Endothelial cell of umbilical vein (primary cell): ENCODE data around the gene AMN1. TPM values are rescaled to one million over a fixed set of nuclear protein-coding genes. Genes with fewer than 3 reads are reported as not detected.

Source experiments
- BruUV-seq: library from RNA; stranded (reverse); fragments of 400-500 nt; replicated peaks from 2 replicates; lab custom pipeline; 2021; lab: Mats Ljungman, UMichigan
- CTCF ChIA-PET: fragments of 300-600, 350-600 bp; sonication (Branson Sonifier 250); formaldehyde crosslinking; loops from one replicate; lab custom pipeline; 2021; ENCODE audit warnings: antibody characterized with exemption, inconsistent platforms; lab: Charles Lee
- POLR2A ChIA-PET: fragments of 300-600, 350-600 bp; sonication (Branson Sonifier 250); formaldehyde crosslinking; loops from one replicate; lab custom pipeline; 2021; ENCODE audit warnings: antibody characterized with exemption, inconsistent platforms; lab: Charles Lee
- DNase-seq: peaks from one replicate; pipeline ENCODE4 v3.0.0-alpha.2; 2011; ENCODE audit warnings: low read depth, low spot score
- FAIRE-seq: peaks from 2 replicates; lab custom pipeline; 2011; peaks lifted over from hg19 to GRCh38; lab: Jason Lieb, UNC
- H2AFZ ChIP-seq: 2 replicates; pipeline ENCODE4 v1.6.0; 2012; ENCODE audit warnings: low read depth, low read length, control low read depth, inconsistent platforms
- H3K27ac ChIP-seq: 2 replicates; pipeline ENCODE4 v1.5.1; 2011; ENCODE audit warnings: low read depth, mild to moderate bottlenecking, control low read depth, low read length, moderate library complexity; ENCODE audit not compliant: insufficient read depth
- H3K27me3 ChIP-seq, 2 experiments: 2 replicates each; pipeline versions ENCODE4 v1.6.0 to v1.6.1; 2011; ENCODE audit warnings: low read length in 2 of 2, mixed read lengths in 1 of 2; ENCODE audit not compliant: control insufficient read depth in 2 of 2, insufficient read depth in 2 of 2
- H3K36me3 ChIP-seq, 2 experiments: 2 replicates in 1 of 2; 3 replicates in 1 of 2; pipeline ENCODE4 v1.5.1; 2011; ENCODE audit warnings: low read length in 2 of 2, mild to moderate bottlenecking in 1 of 2, moderate library complexity in 1 of 2; ENCODE audit not compliant: control insufficient read depth in 2 of 2, insufficient read depth in 2 of 2; ENCODE audit errors: extremely low read depth in 1 of 2
- H3K4me1 ChIP-seq: 3 replicates; pipeline ENCODE4 v1.5.1; 2011; ENCODE audit warnings: mild to moderate bottlenecking, low read length; ENCODE audit not compliant: control insufficient read depth, insufficient read depth; ENCODE audit errors: extremely low read depth
- H3K4me2 ChIP-seq: 2 replicates; pipeline ENCODE4 v1.6.1; 2011; ENCODE audit warnings: low read length, control low read depth, mixed read lengths; ENCODE audit not compliant: insufficient read depth
- H3K4me3 ChIP-seq, 3 experiments: fragments of 200-600 bp in 1 of 3; sonication (generic), shearing (Covaris generic) in 1 of 3; replicated peaks in 1 of 3; 2 replicates each; pipeline ENCODE4 v1.5.1; 2011 to 2016; ENCODE audit warnings: control low read depth in 3 of 3, low read length in 3 of 3, mild to moderate bottlenecking in 2 of 3, inconsistent platforms in 1 of 3, low read depth in 1 of 3, moderate library complexity in 1 of 3; ENCODE audit not compliant: insufficient read depth in 1 of 3
- H3K79me2 ChIP-seq: 2 replicates; pipeline ENCODE4 v1.6.0; 2012; ENCODE audit warnings: low read length, inconsistent platforms; ENCODE audit not compliant: control insufficient read depth, insufficient read depth
- H3K9ac ChIP-seq: replicated peaks from 2 replicates; pipeline ENCODE3; 2011; ENCODE audit warnings: low read length, control low read depth; ENCODE audit not compliant: insufficient read depth; ENCODE audit errors: extremely low read depth
- H3K9me1 ChIP-seq: replicated peaks from 3 replicates; pipeline ENCODE4 v1.6.0; 2011; ENCODE audit warnings: mild to moderate bottlenecking, low read length; ENCODE audit not compliant: control insufficient read depth, insufficient read depth; ENCODE audit errors: extremely low read depth
- H3K9me3 ChIP-seq: replicated peaks from 2 replicates; pipeline ENCODE4 v1.5.1; 2012; ENCODE audit warnings: low read length, inconsistent platforms; ENCODE audit not compliant: control insufficient read depth, insufficient read depth
- H4K20me1 ChIP-seq: replicated peaks from 2 replicates; pipeline ENCODE3; 2011; ENCODE audit warnings: mild to moderate bottlenecking, low read length; ENCODE audit not compliant: control insufficient read depth, insufficient read depth; ENCODE audit errors: extremely low read depth
- EZH2 ChIP-seq: IDR thresholded peaks from 2 replicates; pipeline ENCODE4 v1.6.1; 2012; ENCODE audit warnings: borderline replicate concordance, low read depth, mild to moderate bottlenecking, moderate library complexity, low read length, inconsistent platforms; ENCODE audit not compliant: severe bottlenecking
- FOS ChIP-seq: IDR thresholded peaks from 2 replicates; pipeline ENCODE4 v1.6.1; 2011; ENCODE audit warnings: mild to moderate bottlenecking, low read length, moderate library complexity, borderline replicate concordance; ENCODE audit not compliant: insufficient read depth
- JUN ChIP-seq: IDR thresholded peaks from 2 replicates; pipeline ENCODE4 v1.6.1; 2011; ENCODE audit warnings: borderline replicate concordance, low read depth; ENCODE audit not compliant: insufficient read length, insufficient read depth
- MYC ChIP-seq: IDR thresholded peaks from one replicate; pipeline ENCODE4 v1.6.1; 2011; ENCODE audit warnings: mild to moderate bottlenecking, low read depth, low read length
- POLR2A ChIP-seq: IDR thresholded peaks from 2 replicates; pipeline ENCODE4 v1.6.1; 2012; ENCODE audit warnings: low read depth, mild to moderate bottlenecking, control low read depth, low read length
- dilution Hi-C: fragments of 300-500 bp; cut with MboI; formaldehyde crosslinking; loops from one replicate; pipeline ENCODE4 v1.15.0; 2019; ENCODE audit warnings: low sequenced_read_pairs; ENCODE audit not compliant: extremely low pct_ligation_motif_present
- intact Hi-C: fragments of 100-400 bp; cut with micrococcal nuclease; formaldehyde crosslinking; loops from one replicate; pipeline ENCODE4 v1.10.0; 2022
- polyA plus RNA-seq, 4 experiments: library from polyadenylated mRNA; depleted of rRNA in 3 of 4; stranded (reverse) in 3 of 4; unstranded in 1 of 4; fragments of >200 nt; gene quantifications; 2 replicates each; pipeline versions ENCODE4 v1.2.1 to v1.2.3, GENCODE V29; 2011 to 2012; ENCODE audit warnings: missing spikeins in 1 of 4
- total RNA-seq: library from RNA; stranded (reverse); gene quantifications from 2 replicates; pipeline ENCODE4 v1.2.3, GENCODE V29; 2021
- TF ChIP-seq, protein P1 (sequence below), 2 donors: IDR thresholded peaks; 1 replicate in 1 of 2; 2 replicates in 1 of 2; pipeline ENCODE4 v1.5.1; 2011; ENCODE audit warnings: low read length in 2 of 2, mild to moderate bottlenecking in 2 of 2, moderate library complexity in 2 of 2, control low read depth in 1 of 2, inconsistent platforms in 1 of 2, low read depth in 1 of 2; ENCODE audit not compliant: insufficient read depth in 1 of 2; ENCODE audit errors: extremely low read depth in 1 of 2

Gene AMN1
- total and polyA plus RNA-seq, 2 donors (not counting 3 experiments of a cell fraction or from before 2014, with no cell fraction given) = 8.5 to 18.0 TPM

DNA sequence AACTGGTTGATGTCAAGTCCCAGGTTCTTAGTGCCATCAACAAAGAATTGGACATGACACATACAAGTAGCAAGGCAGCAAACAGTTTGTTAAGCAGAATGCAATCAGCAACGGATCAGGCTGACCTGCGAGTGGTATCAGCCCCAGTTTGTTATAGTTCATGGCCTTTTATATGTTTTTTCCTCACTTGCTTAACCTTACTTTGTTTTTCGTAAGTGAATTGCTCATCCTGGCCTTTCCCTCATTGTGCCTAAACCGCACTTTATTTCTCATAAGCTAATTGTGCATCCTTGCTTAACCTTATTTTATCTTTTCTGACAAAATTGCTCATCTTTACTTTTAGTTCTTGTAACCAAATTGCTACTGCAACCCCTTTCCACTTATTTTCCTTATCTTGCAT lies 65.2 kb downstream of the AMN1 start:
- CTCF ChIA-PET = no interaction called here
- Histone ChIP-seq H3K9me3 (no peaks in the 10 kb centered on the region), H3K9ac (no peak overlapping the region), H3K79me2 (no peaks in the 10 kb centered on the region), H3K9me1 (no peaks in the 10 kb centered on the region), H3K4me1 (peaks cover under 1% of the 10 kb centered on the region), H3K36me3 (no peaks in the 10 kb centered on the region), H4K20me1 (no peaks in the 10 kb centered on the region), H3K4me2 (no peak overlapping the region), H3K27ac (no peak overlapping the region), H2AFZ (no peak overlapping the region), H3K27me3 (no peaks in the 10 kb centered on the region), H3K4me3 (no peak overlapping the region)
- POLR2A ChIA-PET = interaction anchor here (0.6 kb wide), 1 partner anchor 58 kb away, joined by 5 read pairs; no protein-coding TSS in a partner anchor
- no peak for TF ChIP-seq JUN
- no peak for TF ChIP-seq FOS
- intact Hi-C loops = no loop called here
- BruUV-seq = no TSS peak
- dilution Hi-C loops = no loop called here
- FAIRE-seq = no peak
- no peak for DNase-seq

DNA sequence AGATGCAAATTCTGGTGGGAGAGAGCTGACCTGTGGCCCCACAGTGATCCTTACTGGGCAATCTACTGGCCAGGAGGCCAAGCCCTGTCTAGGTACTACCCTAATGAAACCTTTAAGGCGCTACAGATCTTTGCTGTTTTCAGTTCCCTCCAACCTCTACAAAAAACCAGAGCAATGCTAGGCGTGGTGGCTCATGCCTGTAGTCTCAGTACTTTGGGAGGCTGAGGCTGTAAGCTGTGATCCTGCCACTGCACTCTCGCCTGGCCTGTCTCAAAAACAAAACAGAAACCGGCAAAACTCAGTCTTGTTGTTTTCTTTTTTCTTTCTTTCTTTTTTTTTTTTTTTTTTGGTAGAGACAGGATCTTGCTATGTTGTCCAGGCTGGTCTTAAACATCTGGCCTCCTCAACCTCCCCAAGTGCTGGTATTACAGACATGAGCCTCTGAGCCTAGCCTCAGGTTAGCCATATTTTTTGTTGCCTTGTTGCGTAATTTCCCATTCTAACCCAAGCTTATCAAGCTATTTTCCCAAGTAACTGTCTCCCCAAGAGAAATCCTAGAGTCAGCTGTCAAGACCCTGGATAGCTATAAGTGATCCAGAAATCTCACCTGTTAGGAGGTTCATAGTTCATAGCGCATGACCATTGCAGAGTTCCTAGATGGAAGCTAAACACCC lies 66.5 kb downstream of the AMN1 start:
- Histone ChIP-seq H3K27ac (no peak overlapping the region), H3K27me3 (no peaks in the 10 kb centered on the region), H2AFZ (no peak overlapping the region), H3K79me2 (no peaks in the 10 kb centered on the region), H3K36me3 (no peaks in the 10 kb centered on the region), H3K4me2 (no peak overlapping the region), H4K20me1 (no peaks in the 10 kb centered on the region), H3K4me3 (no peak overlapping the region), H3K4me1 (peaks cover 4% of the 10 kb centered on the region), H3K9ac (no peak overlapping the region), H3K9me3 (no peaks in the 10 kb centered on the region), H3K9me1 (no peaks in the 10 kb centered on the region)
- dilution Hi-C loops (no loop called here), intact Hi-C loops (no loop called here)
- POLR2A ChIA-PET = no interaction called here
- TF ChIP-seq, protein P1, sequence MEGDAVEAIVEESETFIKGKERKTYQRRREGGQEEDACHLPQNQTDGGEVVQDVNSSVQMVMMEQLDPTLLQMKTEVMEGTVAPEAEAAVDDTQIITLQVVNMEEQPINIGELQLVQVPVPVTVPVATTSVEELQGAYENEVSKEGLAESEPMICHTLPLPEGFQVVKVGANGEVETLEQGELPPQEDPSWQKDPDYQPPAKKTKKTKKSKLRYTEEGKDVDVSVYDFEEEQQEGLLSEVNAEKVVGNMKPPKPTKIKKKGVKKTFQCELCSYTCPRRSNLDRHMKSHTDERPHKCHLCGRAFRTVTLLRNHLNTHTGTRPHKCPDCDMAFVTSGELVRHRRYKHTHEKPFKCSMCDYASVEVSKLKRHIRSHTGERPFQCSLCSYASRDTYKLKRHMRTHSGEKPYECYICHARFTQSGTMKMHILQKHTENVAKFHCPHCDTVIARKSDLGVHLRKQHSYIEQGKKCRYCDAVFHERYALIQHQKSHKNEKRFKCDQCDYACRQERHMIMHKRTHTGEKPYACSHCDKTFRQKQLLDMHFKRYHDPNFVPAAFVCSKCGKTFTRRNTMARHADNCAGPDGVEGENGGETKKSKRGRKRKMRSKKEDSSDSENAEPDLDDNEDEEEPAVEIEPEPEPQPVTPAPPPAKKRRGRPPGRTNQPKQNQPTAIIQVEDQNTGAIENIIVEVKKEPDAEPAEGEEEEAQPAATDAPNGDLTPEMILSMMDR (IDR thresholded peaks at IDR 0.05; ENCODE audit: extremely low read depth in 1 of 2, insufficient read depth in 1 of 2, low read depth in 1 of 2, low read length in 2 of 2) = no peak
- TF ChIP-seq FOS = no peak
- no peak for TF ChIP-seq JUN
- TF ChIP-seq MYC = no peak
- TF ChIP-seq EZH2 = no peak
- TF ChIP-seq POLR2A = no peak
- CTCF ChIA-PET = interaction anchor here (1.2 to 1.6 kb wide), 2 partner anchors 9 to 260 kb away, joined by 3 to 8 read pairs; no protein-coding TSS in a partner anchor
- DNase-seq (no peak), FAIRE-seq (no peak)
- BruUV-seq = no TSS peak
